GM18505 (cell line): ENCODE data around the gene KIF6.
"Not testable (repeated sequence)": the region's sequence is repeated elsewhere in the genome, so short reads cannot be mapped to it uniquely, and the experiment has no call there.

Experiments
- ATAC-seq: cut with Tn5 transposase; IDR thresholded peaks from one replicate; pipeline ENCODE4 v1.9.1; 2021; ENCODE audit not compliant: unreplicated experiment
- POLR2A ChIP-seq: IDR thresholded peaks from 4 replicates; pipeline ENCODE4 v1.6.1; 2011; ENCODE audit warnings: borderline replicate concordance; ENCODE audit not compliant: insufficient read depth, insufficient read length; ENCODE audit errors: extremely low read depth

The KIF6 gene

DNA sequence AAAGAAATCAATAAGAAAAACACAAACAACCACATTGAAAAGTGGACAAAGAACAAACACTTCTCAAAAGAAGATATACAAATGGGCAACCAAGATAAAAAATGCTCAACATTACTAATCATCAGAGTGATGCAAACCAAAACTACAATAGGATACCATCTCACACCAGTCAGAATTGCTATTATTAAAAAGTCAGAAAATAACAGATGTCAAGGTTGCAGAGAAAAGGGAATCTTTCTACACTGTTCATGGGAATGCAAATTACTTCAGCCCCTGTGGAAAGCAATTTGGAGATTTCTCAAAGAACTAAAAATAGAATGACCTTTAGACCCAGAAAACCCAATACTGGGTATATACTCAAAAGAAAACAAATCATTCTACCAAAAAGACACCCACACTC, 29.8 kb downstream of the KIF6 start:
- no peak for ATAC-seq
- TF ChIP-seq POLR2A = no peak

DNA sequence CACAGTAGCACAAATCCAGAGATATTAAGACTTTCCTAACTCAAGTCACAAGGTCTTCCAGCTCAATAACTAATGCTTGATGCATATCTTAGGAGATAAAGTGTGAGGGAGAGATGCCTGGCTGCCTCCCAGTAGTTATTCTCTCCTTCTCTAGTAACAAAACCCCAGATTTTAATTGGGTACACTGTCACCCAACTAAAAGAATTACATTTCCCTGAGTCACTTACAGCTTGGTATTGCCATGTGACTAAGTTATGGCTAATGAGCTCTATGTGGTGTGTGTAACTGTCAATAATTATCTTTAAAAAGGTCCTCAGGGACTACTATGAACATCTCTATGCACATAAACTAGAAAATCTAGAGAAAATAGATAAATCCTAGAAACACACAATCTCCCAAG, 32.0 kb downstream of the KIF6 start:
- TF ChIP-seq POLR2A = no peak
- ATAC-seq = no peak

DNA sequence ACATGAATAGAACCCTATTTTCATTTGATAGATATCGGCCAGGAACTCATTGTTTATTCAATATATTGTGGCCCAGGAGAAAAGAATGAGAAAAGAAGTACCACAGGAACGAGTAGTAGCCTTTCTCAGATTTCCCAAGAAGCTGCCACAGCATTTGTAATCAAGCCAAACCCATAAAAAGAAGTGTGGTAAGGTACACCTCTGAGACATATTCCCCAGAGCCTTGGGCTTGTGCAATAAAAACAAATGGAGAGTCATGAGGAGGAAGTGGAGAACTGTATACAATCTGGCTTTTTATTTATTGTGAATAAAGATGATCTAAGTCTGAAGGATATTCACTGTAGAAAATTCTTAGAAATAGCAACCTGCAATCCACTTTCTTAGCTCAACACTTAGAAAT, 36.7 kb downstream of the KIF6 start:
- no peak for TF ChIP-seq POLR2A

DNA sequence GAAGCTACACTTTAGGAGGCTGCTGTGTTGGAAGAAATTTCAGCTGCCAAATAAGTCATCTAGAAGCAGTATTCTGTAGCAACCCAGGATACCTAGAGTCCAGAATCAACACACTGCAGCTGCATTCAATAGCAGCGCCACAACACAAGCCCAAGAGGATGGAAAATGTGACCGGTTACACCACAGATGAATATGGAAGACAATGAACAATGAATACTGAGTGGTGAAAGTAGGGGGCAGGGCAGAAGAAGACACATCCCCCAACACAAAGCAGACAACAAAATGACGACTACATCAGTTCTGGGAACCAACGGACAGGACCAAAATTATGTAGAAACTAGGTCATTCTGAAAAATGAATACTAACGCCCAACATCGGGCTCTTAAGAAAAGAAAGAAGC, 38.2 kb downstream of the KIF6 start:
- no peak for TF ChIP-seq POLR2A
- ATAC-seq = no peak

More for the DNA sequence above, 36.7 kb downstream of the KIF6 start:
- no peak for ATAC-seq

DNA sequence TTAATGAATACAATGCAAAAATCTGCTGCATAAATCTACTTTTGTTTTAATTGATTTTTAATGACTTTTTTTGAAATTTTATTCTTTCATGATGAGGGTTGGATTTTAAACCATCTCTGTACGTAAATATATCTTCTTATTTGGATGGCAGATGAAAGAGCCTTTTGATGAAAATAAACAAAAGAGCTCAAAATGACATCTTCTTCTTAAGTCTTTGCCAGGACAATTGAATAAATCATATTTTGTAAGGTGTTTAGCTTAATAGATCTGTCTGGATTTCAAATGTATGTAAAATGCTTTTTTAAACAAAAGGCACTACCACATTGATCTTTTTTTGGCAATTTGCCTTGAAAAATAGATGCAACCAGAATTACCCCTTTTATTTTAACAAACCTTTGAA, 39.3 kb downstream of the KIF6 start:
- TF ChIP-seq POLR2A = no peak
- ATAC-seq = no peak

DNA sequence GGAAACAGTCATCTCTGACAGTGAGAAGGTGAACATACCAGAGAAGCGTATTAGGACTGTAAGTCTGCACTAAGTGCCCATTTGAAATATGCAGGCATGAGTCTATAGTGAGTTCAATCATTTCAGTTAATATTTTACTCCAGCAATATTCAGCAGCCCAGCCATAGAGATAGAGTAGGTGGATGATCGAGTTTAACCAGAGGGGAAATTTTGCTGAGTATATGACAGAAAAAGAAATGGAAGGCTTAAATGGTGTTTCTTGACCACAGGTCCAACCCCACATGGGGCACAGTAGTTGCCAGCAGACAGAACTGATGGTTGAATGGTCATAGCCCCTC, 39.8 kb downstream of the KIF6 start:
- no peak for TF ChIP-seq POLR2A
- no peak for ATAC-seq

DNA sequence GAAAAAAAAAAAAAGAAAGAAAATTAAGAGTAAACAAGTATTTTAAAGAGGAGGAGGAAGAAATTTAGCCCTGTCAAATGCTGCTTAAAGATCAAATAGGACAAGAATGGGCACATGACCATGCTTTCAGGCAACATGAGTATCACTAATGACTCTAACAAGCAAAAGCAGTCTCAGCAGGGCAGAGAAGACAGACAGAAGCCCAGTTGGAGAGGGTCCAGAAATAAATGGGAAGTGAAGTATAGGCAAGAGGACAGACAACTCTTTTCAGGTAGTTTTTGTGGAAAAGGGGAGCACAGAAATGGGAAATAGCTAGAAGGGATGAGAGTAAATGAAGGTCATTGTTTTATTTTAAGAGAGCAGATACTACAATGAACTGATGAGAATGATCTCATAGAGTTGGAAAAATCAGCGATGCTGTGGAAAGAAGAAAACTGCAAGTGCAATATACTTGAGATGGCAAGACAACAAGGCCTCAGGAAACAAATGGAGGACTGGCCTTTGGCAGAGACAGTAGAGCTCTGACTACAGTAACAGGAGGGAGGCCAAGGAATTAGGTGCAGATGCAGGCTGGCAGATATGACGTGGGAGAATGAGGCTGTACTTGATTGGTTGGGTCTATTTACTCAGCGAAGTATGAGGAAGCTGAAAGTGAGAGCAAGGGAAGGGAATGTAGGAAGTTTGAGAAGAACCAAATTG, 40.3 kb downstream of the KIF6 start:
- TF ChIP-seq POLR2A = no peak
- no peak for ATAC-seq

DNA sequence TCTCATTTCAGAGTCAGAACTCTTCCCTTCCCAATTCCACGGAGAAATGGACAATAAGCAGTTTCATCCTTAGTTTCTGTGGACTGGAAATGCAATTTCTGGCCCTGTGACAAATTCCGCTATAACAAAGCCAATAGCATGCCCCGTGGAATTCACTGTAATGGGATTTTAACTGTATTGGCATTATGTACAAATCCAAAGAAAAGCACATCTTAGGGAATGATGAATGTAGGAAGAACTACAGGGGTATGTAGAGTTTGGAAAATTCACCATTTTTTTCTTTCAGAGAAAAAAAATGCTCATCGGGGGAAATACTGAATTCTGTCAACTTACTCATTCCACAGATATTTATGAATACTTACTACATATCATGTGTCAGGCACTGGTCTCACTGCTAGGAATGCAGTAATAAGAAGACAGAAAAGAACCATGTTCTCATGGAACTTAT, 43.5 kb downstream of the KIF6 start:
- no peak for ATAC-seq
- no peak for TF ChIP-seq POLR2A

DNA sequence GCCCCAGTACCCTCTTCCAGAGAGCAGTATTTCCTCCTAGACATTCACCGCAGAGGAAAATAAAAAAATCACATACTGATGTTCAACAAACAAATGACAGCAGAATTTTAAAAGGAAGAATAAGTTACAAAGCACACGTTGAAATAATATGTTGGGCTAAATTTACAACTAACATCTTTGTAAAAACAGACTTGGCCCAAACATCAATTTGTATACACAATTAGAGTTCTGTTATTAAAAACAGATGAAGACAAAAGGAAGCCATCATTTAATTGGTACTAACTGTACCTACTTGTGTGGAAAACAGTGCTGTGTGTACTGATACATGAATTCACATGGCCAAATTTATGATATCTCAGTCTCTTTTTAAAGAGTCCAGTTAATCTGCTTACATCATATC, 46.3 kb downstream of the KIF6 start:
- no peak for TF ChIP-seq POLR2A
- no peak for ATAC-seq

DNA sequence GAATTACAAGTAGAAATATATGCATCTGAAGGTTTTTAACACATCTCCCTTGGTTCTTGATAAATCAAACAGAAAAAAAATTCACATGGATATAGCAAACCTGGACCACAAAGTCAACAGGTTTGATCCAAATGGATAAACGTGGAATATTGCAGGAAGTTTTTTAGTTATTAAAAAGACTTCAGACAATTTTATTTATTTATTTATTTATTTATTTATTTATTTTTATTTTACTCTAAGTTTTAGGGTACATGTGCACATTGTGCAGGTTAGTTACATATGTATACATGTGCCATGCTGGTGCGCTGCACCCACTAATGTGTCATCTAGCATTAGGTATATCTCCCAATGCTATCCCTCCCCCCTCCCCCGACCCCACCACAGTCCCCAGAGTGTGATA, 47.9 kb downstream of the KIF6 start:
- ATAC-seq = not testable (repeated sequence)

DNA sequence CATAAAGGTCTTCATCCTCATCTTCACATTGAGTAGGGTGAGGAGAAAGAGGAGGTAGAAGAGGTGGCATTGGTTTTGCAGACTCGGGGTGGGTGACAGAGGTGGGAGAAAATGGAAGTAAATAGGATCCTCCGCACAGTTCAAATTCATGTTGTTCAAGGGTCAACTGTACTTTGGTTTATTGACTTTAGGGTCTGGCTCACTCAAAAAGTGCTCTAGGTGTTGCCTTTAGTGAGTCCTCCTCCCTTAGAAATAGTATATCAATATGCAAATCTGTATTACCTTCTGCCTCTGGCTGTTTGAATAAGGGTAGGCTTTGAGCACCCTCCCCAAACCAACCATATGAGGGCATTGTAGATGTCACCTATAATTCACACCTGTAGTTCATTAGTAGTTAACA, 54.7 kb downstream of the KIF6 start:
- ATAC-seq = no peak
- TF ChIP-seq POLR2A = no peak

DNA sequence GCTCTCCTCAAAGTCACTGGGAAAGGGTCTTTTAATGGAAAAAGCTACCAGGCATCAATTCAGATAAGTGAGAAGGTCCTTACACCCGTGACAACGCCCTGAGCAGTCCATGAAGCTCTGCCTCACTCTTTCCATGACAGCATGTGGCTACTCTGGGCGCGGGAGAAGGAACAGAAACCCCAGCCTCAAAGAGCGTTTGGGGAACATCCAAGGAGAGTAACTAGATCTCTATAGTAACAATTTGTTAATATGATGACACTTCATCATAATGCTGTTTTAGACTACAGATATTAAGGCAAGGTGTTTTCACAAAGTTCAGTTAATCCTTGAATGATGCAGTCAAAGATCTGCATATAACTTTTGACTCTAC, 55.2 kb downstream of the KIF6 start:
- ATAC-seq = no peak
- TF ChIP-seq POLR2A = no peak

DNA sequence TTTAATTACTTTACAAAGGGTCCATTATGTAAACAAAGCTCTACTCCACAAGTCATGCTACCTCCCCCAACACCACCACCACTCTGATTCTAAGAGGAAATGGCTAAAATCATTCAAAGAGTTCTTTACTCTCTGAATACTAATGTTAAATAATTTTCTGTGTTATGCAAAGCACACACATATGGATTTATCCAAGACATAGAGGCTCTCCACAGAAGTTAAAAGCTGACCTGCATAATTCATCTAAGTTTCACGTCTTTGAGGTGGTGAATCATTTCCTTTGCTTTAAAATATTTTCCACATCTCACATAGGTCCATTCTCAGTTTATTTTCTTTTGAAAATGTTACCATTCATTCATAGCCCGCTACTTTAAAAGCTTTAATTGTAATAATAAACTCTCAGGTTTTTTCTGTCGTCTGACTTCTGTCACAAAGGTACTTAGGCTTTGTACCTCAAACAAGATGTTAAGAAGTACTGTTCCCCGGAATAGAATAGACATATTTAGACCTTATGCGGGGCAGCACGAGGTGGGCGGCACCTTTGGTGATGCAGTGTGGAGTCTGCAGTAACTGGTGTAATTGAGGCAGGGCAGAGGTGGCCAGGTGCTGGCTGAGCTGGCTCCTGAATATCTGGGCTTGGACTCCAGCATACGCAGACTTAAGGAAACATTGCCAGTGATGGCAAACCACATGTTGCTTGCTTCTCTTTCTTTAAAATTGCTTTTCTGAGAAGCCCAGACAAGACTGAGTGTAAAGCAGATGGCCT, 55.8 kb downstream of the KIF6 start:
- ATAC-seq = no peak
- no peak for TF ChIP-seq POLR2A

DNA sequence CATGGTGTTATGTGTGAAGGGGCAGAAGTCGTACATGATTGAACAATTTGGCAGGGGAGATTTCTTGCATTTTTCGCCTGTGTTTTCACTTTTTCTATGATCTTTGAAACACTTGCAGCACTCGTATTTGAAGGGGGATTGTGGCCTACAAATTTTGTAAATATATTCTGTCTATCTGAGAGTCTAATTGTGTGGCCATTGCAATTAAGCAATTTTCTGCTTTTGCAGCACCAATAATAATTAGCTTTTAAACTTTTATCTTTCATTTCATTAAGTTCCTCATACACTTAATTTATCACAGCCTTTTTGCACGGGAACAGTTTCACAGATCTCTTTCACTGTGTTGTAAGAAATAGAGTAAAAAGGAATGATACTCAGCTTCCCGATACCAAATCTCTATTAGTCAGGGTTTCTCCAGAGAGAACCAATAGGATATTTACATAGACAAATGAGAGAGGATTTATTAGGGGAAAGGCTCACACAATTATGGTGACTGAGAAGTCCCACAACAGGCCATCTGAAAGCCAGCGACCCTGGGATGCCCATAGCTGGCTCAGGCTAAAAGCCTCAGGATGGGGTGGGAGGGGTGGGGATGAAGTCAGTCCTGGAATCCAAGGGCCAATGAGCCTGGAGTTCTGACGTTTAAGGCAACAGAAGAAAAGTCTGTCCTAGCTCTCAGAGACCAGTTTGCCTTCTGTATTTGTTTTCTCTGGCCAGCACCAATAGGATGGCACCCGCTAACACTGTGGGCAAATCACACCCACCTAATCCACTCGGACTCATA, 58.3 kb downstream of the KIF6 start:
- no peak for TF ChIP-seq POLR2A
- ATAC-seq = no peak
